ENCODE measurements around the gene AFTPH.

Gene AFTPH

GRCh38 chr2:64641599-64641998, 117.5 kb downstream of the AFTPH start:
- no peak for DNase-seq (ENCODE audit: low read depth)
- no peak for TF ChIP-seq CTCF (IDR thresholded peaks at IDR 0.05; ENCODE audit: low read depth, low read length, missing control alignments)
- no peak overlapping the region for H3K4me3 ChIP-seq (ENCODE audit: low read depth, low read length)

Data from GM12864 (cell line).